Measurements from ENCODE around the gene PRKRA. TPM values are rescaled to one million over a fixed set of nuclear protein-coding genes. Genes with fewer than 3 reads are reported as not detected.

The PRKRA gene
- total and polyA plus RNA-seq, 9 of the 15 experiments (the other 6 are each of a cell fraction or from before 2014, with no cell fraction given), result 14.1 to 78.1 (median 52.3) TPM

DNA sequence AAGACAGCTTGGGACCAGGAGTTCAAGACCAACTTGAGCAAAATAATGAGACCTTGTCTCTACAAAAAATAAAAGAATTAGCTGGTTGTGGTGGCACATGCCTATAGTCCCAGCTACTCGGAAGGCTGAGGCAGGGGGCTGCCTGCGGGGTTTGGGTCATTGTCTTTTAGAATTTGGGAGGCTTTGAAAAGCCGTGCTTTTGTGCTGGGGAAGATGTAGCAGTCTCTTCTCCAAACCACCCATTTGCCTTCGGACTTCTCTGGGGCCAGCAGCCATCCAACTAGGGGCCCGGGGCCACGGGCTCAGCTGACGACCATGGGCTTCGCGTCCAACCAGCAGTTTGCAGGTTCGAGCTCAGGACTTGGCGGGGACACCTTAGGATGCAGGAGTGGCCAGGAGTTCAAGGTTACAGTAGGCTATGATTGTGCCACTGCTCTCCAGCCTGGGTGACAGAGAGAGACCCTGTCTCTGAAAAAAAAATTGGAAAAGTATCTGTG lies 6.5 kb upstream of the PRKRA start (continued):
- TF ChIP-seq, protein P1, sequence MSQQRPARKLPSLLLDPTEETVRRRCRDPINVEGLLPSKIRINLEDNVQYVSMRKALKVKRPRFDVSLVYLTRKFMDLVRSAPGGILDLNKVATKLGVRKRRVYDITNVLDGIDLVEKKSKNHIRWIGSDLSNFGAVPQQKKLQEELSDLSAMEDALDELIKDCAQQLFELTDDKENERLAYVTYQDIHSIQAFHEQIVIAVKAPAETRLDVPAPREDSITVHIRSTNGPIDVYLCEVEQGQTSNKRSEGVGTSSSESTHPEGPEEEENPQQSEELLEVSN (IDR thresholded peaks at IDR 0.05; ENCODE audit: borderline replicate concordance in 1 of 2, extremely low read depth in 1 of 2, insufficient read depth in 1 of 2, insufficient read length in 1 of 2, low read depth in 1 of 2, low read length in 1 of 2, poor library complexity in 1 of 2, severe bottlenecking in 1 of 2), result no peak
- TF ChIP-seq ZFP36 (IDR thresholded peaks at IDR 0.05; ENCODE audit: low read depth, low read length, partially characterized antibody) (no peak), ZNF174 (CRISPR knock-in tag; IDR thresholded peaks at IDR 0.05) (no peak)

DNA sequence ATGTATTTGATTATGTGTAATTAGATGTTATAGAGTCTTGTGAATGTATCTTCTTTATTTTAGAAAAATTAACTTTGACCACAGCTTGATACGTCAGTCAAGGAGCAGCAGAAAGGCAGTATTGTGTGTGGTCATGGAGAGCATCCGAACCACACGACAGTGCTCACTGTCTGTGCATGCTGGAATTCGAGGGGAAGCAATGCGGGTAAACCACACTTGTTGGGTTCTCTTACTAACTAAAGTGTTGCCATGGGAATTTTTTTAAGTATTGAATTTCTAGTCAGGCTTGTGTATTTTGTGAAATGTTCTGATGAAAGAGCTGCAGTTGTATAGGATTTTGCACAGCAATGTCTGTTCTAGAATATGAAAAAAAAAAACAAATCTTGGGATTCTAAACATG lies 5.0 kb upstream of the PRKRA start:
- Histone ChIP-seq H2AFZ (ENCODE audit: low read depth, low read length) (no peak overlapping the region), H3K4me1 (replicated peaks in 1 of 2; ENCODE audit: control insufficient read depth in 2 of 2, insufficient read depth in 2 of 2, low read length in 2 of 2) (peaks cover 8 to 14% of the 10 kb centered on the region in 2 experiments; a peak in 4 of 5 replicates), H3K79me2 (ENCODE audit: control insufficient read depth, insufficient read depth, low read length) (no peaks in the 10 kb centered on the region), H3K36me3 (ENCODE audit: control insufficient read depth, insufficient read depth, low read length) (no peaks in the 10 kb centered on the region), H3K4me3 (no peak overlapping the region), H3K9me3 (replicated peaks; ENCODE audit: control insufficient read depth, insufficient read depth, low read depth, low read length) (no peaks in the 10 kb centered on the region), H4K20me1 (replicated peaks; ENCODE audit: control insufficient read depth, insufficient read depth, low read length) (no peaks in the 10 kb centered on the region), H3K27me3 (ENCODE audit: control insufficient read depth in 2 of 2, insufficient read depth in 2 of 2, low read length in 2 of 2) (no peaks in the 10 kb centered on the region), H3K9me1 (ENCODE audit: control insufficient read depth, insufficient read depth, low read length) (no peaks in the 10 kb centered on the region), H3K4me2 (ENCODE audit: insufficient read depth, low read length) (no peak overlapping the region), H3K27ac (ENCODE audit: extremely low read depth, low read depth, low read length) (no peak overlapping the region), H3K9ac (ENCODE audit: insufficient read depth in 1 of 2, low read depth in 2 of 2, low read length in 2 of 2) (no peak overlapping the region)
- ChIA-PET POLR2A (interaction anchor here (0.6 kb wide), 1 partner anchor 22 kb away, joined by 3 read pairs; no protein-coding TSS in a partner anchor), CTCF (ENCODE audit: low intra/inter-chr PET ratio) (no interaction called here)
- DNase-seq (ENCODE audit: extremely low read depth in 1 of 4, low spot score in 3 of 4) (no peak), ATAC-seq (no peak), FAIRE-seq (no peak)
- intact Hi-C loops (cut with micrococcal nuclease) (no loop called here), in situ Hi-C loops (cut with MboI) (no loop called here)
- WGBS (ENCODE audit: insufficient coverage, low coverage, missing lambda C conversion rate), result 54% methylated on average over 5 of the region's 5 CpGs
- BruUV-seq (replicated peaks), result no TSS peak
- no peak for TF ChIP-seq KAT2B (IDR thresholded peaks at IDR 0.05; ENCODE audit: low read depth, low read length)
- TF ChIP-seq ZNF57 (CRISPR knock-in tag; IDR thresholded peaks at IDR 0.05), result no peak
- TF ChIP-seq SAFB2 (IDR thresholded peaks at IDR 0.05; ENCODE audit: borderline replicate concordance, low read depth, low read length, severe bottlenecking), result no peak
- no peak for TF ChIP-seq CTBP1 (IDR thresholded peaks at IDR 0.05; ENCODE audit: borderline replicate concordance)
- no peak for TF ChIP-seq TCF7L2 (IDR thresholded peaks at IDR 0.05; ENCODE audit: low read depth, low read length)
- TF ChIP-seq, protein P2, sequence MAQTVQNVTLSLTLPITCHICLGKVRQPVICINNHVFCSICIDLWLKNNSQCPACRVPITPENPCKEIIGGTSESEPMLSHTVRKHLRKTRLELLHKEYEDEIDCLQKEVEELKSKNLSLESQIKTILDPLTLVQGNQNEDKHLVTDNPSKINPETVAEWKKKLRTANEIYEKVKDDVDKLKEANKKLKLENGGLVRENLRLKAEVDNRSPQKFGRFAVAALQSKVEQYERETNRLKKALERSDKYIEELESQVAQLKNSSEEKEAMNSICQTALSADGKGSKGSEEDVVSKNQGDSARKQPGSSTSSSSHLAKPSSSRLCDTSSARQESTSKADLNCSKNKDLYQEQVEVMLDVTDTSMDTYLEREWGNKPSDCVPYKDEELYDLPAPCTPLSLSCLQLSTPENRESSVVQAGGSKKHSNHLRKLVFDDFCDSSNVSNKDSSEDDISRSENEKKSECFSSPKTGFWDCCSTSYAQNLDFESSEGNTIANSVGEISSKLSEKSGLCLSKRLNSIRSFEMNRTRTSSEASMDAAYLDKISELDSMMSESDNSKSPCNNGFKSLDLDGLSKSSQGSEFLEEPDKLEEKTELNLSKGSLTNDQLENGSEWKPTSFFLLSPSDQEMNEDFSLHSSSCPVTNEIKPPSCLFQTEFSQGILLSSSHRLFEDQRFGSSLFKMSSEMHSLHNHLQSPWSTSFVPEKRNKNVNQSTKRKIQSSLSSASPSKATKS (CRISPR knock-in tag; IDR thresholded peaks at IDR 0.05), result no peak
- TF ChIP-seq ETV1 (tag; conservative IDR thresholded peaks at IDR 0.05; ENCODE audit: low read depth), result no peak
- no peak for TF ChIP-seq PTBP1 (IDR thresholded peaks at IDR 0.05; ENCODE audit: low read depth, low read length)
- no peak for TF ChIP-seq ZNF431 (CRISPR knock-in tag; IDR thresholded peaks at IDR 0.05)
- no peak for TF ChIP-seq CC2D1A (IDR thresholded peaks at IDR 0.05)
- TF ChIP-seq SP1 (CRISPR knock-in tag; IDR thresholded peaks at IDR 0.05), result no peak
- no peak for TF ChIP-seq NFIX (CRISPR knock-in tag; IDR thresholded peaks at IDR 0.05; ENCODE audit: low read depth)
- no peak for TF ChIP-seq BDP1 (IDR thresholded peaks at IDR 0.05; ENCODE audit: insufficient read depth, insufficient read length)

All from K562 (cell line).